ENCODE data around the gene VPS18. TPM values are rescaled to one million over a fixed set of nuclear protein-coding genes. Genes with fewer than 3 reads are reported as not detected.

The VPS18 gene
- total RNA-seq, 1 donor from 2014 or later, result 37.6 TPM

GRCh38 chr15:40936234-40936708, 42.0 kb downstream of the VPS18 start:
- no peak overlapping the region for H2AFZ ChIP-seq (ENCODE audit: low read depth, low read length)
- no peak for FAIRE-seq

GRCh38 chr15:40936709-40937666, 42.7 kb downstream of the VPS18 start:
- H3K9ac ChIP-seq (ENCODE audit: low read length), result no peak overlapping the region
- H3K79me2 ChIP-seq (ENCODE audit: insufficient read depth, low read length), result no peaks in the 10 kb centered on the region
- H3K4me3 ChIP-seq (ENCODE audit: insufficient read depth, low read depth, low read length), result no peak overlapping the region
- Mint-ChIP-seq H3K9me3 (ENCODE audit: unreplicated experiment) (peaks cover 2% of the 10 kb centered on the region), H3K27me3 (ENCODE audit: low read depth, unreplicated experiment) (peaks cover 50% of the 10 kb centered on the region), H3K4me3 (ENCODE audit: unreplicated experiment) (no peak overlapping the region), H3K27ac (ENCODE audit: unreplicated experiment) (no peak overlapping the region), H3K4me1 (ENCODE audit: low read depth, unreplicated experiment) (peaks cover 2% of the 10 kb centered on the region), H3K36me3 (ENCODE audit: low read depth, unreplicated experiment) (peaks cover 2% of the 10 kb centered on the region)
- no peak overlapping the region for H3K27ac ChIP-seq (ENCODE audit: low read depth, low read length)
- H3K36me3 ChIP-seq (ENCODE audit: insufficient read depth, low read length), result no peaks in the 10 kb centered on the region
- peak overlapping the region; percentile 31 for H3K4me2 ChIP-seq (ENCODE audit: low read length)
- no peak overlapping the region for H2AFZ ChIP-seq (ENCODE audit: low read depth, low read length)
- DNase-seq (ENCODE audit: low read depth), result peak; percentile 32
- no peak for FAIRE-seq
- H3K4me1 ChIP-seq (ENCODE audit: insufficient read depth, low read length), result peaks cover 18% of the 10 kb centered on the region
- no peaks in the 10 kb centered on the region for H4K20me1 ChIP-seq (ENCODE audit: insufficient read depth, low read length)
- TF ChIP-seq CTCF (IDR thresholded peaks at IDR 0.05; ENCODE audit: insufficient read depth, low read depth, low read length), result no peak
- no peak for TF ChIP-seq EZH2 (IDR thresholded peaks at IDR 0.05; ENCODE audit: insufficient read depth, low read length)
- H3K27me3 ChIP-seq (ENCODE audit: insufficient read depth, low read length), result peaks cover 2% of the 10 kb centered on the region
- H3K9me3 ChIP-seq (ENCODE audit: insufficient read depth, low read depth, low read length), result no peaks in the 10 kb centered on the region

More at GRCh38 chr15:40936234-40936708, 42.0 kb downstream of the VPS18 start:
- Histone ChIP-seq H3K36me3 (ENCODE audit: insufficient read depth, low read length) (no peaks in the 10 kb centered on the region), H3K9ac (ENCODE audit: low read length) (no peak overlapping the region), H3K4me2 (ENCODE audit: low read length) (no peak overlapping the region), H3K4me3 (ENCODE audit: insufficient read depth, low read depth, low read length) (no peak overlapping the region), H3K27ac (ENCODE audit: low read depth, low read length) (no peak overlapping the region), H3K79me2 (ENCODE audit: insufficient read depth, low read length) (no peaks in the 10 kb centered on the region), H3K9me3 (ENCODE audit: insufficient read depth, low read depth, low read length) (no peaks in the 10 kb centered on the region), H3K27me3 (ENCODE audit: insufficient read depth, low read length) (peaks cover 6% of the 10 kb centered on the region), H3K4me1 (ENCODE audit: insufficient read depth, low read length) (peaks cover 16% of the 10 kb centered on the region), H4K20me1 (ENCODE audit: insufficient read depth, low read length) (no peaks in the 10 kb centered on the region)
- Mint-ChIP-seq H3K27ac (ENCODE audit: unreplicated experiment) (no peak overlapping the region), H3K4me3 (ENCODE audit: unreplicated experiment) (no peak overlapping the region), H3K9me3 (ENCODE audit: unreplicated experiment) (peaks cover 2% of the 10 kb centered on the region), H3K4me1 (ENCODE audit: low read depth, unreplicated experiment) (peaks cover 2% of the 10 kb centered on the region), H3K27me3 (ENCODE audit: low read depth, unreplicated experiment) (peaks cover 57% of the 10 kb centered on the region), H3K36me3 (ENCODE audit: low read depth, unreplicated experiment) (peaks cover 2% of the 10 kb centered on the region)
- TF ChIP-seq EZH2 (IDR thresholded peaks at IDR 0.05; ENCODE audit: insufficient read depth, low read length) (no peak), CTCF (IDR thresholded peaks at IDR 0.05; ENCODE audit: insufficient read depth, low read depth, low read length) (no peak)
- DNase-seq (ENCODE audit: low read depth), result no peak

Measured in astrocyte (in vitro differentiated cells and primary cell).